ENCODE data around the gene DIAPH2.

DNA sequence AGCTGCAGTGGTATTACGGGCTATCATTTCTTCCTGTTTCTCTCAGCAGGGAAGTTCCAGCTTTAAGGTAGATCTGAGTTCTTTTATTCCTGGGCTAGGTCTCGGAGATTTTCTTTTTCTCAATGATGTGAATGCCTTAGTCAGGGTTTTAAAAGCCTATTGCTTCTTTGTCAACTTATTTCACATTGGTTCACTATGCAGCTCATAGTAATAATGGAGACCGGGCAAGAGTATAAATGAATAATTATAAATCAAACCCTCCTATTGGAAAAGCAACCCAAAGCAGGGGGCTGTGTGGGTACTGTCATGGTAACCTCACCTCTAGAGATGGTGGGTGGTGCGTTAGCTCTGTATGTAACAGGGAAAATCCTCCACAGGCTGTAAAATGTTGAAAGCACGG is 762.7 kb downstream of the DIAPH2 start:
- TF ChIP-seq POLR2A (IDR thresholded peaks at IDR 0.05; ENCODE audit: low read depth, low read length) (no peak), POLR2AphosphoS5 (IDR thresholded peaks at IDR 0.05; ENCODE audit: low read depth, low read length) (no peak)

Measured in GM12892 (cell line).